Epithelial cell of esophagus (primary cell): ENCODE data around the gene ARSG.
"Not testable (repeated sequence)": the region's sequence is repeated elsewhere in the genome, so short reads cannot be mapped to it uniquely, and the experiment has no call there.

Experiments used
- DNase-seq: peaks from one replicate; pipeline ENCODE4 v3.0.0; 2010; ENCODE audit warnings: low read depth
- H3K4me3 ChIP-seq: 2 replicates; pipeline ENCODE4 v1.5.1; 2011; ENCODE audit warnings: mild to moderate bottlenecking, low read length, control low read depth
- CTCF ChIP-seq: IDR thresholded peaks from 2 replicates; pipeline ENCODE4 v1.5.1; 2011; ENCODE audit warnings: low read depth, mild to moderate bottlenecking, low read length, control low read depth, inconsistent platforms; ENCODE audit not compliant: insufficient read depth; ENCODE audit errors: missing control alignments

The ARSG gene

GRCh38 chr17:68302066-68302564 lies 10.8 kb downstream of the ARSG start:
- H3K4me3 ChIP-seq, result no peak overlapping the region
- TF ChIP-seq CTCF, result no peak
- no peak for DNase-seq

DNA sequence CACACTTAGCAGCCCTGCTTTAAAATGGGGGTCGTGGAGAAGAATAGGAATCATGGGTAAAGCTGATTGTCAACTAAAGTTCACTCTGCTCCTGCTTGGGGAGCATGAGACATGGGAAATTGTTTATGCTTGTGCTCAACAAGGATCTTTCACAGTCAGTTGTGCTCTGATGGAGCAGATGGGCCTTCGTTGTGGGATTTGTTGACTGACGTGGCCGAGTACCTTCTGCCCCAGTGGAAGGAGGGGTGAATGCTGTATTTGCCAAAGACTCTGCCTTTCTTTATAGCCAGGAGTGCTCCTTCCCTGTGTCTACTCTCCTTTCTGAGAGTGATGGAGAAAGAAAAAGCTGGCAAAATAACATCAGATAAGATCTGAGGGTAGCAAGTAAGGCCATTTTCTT lies 11.4 kb downstream of the ARSG start:
- H3K4me3 ChIP-seq, result no peak overlapping the region
- no peak for TF ChIP-seq CTCF
- DNase-seq, result no peak

DNA sequence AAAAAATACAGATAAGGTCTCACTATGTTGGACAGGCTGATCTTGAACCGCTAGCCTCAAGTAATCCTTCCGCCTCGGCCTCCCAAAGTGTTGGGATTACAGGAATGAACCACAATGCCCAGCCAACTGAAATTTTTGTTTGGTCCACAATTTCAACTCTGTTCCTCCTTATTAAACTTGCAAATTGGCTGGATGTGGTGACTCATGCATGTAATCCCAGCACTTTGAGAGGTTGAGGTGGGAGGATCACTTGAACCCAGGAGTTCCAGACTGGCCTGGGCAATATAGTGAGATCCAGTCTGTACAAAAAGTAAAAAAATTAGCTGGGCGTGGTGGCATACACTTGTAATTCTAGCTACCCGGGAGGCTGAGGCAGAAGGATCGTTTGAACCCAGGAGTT lies 13.4 kb downstream of the ARSG start:
- H3K4me3 ChIP-seq, result no peak overlapping the region
- no peak for DNase-seq
- no peak for TF ChIP-seq CTCF

DNA sequence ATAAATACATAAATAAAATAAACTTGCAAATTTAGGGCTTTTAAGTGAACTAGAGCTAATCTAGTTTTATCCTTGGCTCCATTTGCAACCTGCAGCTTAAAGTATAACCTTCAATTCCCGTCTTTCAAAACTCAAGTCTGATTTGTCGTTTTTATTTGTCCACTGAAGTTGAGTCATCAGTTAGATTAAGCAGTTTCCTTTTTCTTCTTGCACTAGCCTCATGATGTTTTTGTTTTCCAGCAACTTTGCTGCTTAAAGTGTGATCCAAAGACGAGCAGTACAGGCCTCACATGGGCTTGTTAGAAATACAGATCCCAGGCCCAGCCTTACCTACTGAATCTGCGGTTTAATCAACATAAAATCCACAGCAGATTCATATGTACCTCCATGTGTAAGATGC lies 13.8 kb downstream of the ARSG start:
- TF ChIP-seq CTCF, result no peak
- H3K4me3 ChIP-seq, result no peak overlapping the region
- no peak for DNase-seq

- no peak for DNase-seq
- no peak overlapping the region for H3K4me3 ChIP-seq
- no peak for TF ChIP-seq CTCF
These were observed 15.5 kb downstream of the ARSG start for GRCh38 chr17:68306819-68307218.

- H3K4me3 ChIP-seq, result no peak overlapping the region
- no peak for DNase-seq
- no peak for TF ChIP-seq CTCF
These were observed 16.1 kb downstream of the ARSG start for GRCh38 chr17:68307443-68307842.

DNA sequence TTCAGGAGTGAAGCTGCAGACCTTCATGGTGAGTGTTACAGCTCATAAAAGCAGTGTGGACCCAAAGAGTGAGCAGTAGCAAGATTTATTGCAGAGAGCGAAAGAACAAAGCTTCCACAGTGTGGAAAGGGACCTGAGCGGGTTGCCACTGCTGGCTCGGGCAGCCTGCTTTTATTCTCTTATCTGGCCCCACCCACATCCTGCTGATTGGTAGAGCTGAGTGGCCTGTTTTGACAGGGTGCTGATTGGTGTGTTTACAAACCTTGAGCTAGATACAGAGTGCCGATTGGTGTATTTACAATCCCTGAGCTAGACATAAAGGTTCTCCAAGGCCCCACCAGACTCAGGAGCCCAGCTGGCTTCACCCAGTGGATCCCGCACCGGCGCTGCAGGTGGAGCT lies 17.2 kb downstream of the ARSG start:
- not testable (repeated sequence) for H3K4me3 ChIP-seq, DNase-seq

GRCh38 chr17:68309066-68309670 lies 17.9 kb downstream of the ARSG start:
- DNase-seq, H3K4me3 ChIP-seq: not testable (repeated sequence)
